Measurements from ENCODE around the gene CORIN. TPM values are rescaled to one million over a fixed set of nuclear protein-coding genes. Genes with fewer than 3 reads are reported as not detected.
A peak's percentile ranks its signal among the peaks of the same experiment; 100 is the strongest.

CORIN gene
- polyA plus RNA-seq, 1 donor (not counting 4 experiments of a cell fraction or from before 2014, with no cell fraction given), result 0.14 TPM

DNA sequence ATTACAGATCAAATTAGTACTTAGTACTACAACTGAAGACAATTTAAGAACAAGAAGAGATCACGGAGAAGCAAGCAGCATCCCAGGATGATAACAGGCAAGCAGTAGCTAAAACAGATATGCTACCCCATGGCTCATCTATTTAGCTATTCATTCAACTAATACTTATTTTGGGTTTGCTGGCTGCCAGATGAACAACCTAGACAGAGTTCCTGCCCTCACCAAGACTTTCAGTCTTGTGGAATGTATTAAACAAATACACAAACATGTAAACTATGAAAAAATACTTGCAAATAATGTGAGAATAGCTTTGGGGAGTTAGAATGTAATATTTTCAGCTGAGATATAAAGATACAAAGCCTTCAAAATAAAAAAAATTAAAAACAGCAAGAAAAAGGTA lies 2.4 kb upstream of the CORIN start:
- H3K9ac ChIP-seq (ENCODE audit: control insufficient read depth, extremely low read depth, insufficient read depth, low read length), result no peak overlapping the region
- H4K20me1 ChIP-seq (ENCODE audit: control insufficient read depth, extremely low read depth, insufficient read depth, low read length), result no peaks in the 10 kb centered on the region
- FAIRE-seq (no peak), DNase-seq (ENCODE audit: low read depth, low spot score) (no peak)
- no peak for TF ChIP-seq EZH2 (IDR thresholded peaks at IDR 0.05; ENCODE audit: low read length)
- TF ChIP-seq, protein P1, sequence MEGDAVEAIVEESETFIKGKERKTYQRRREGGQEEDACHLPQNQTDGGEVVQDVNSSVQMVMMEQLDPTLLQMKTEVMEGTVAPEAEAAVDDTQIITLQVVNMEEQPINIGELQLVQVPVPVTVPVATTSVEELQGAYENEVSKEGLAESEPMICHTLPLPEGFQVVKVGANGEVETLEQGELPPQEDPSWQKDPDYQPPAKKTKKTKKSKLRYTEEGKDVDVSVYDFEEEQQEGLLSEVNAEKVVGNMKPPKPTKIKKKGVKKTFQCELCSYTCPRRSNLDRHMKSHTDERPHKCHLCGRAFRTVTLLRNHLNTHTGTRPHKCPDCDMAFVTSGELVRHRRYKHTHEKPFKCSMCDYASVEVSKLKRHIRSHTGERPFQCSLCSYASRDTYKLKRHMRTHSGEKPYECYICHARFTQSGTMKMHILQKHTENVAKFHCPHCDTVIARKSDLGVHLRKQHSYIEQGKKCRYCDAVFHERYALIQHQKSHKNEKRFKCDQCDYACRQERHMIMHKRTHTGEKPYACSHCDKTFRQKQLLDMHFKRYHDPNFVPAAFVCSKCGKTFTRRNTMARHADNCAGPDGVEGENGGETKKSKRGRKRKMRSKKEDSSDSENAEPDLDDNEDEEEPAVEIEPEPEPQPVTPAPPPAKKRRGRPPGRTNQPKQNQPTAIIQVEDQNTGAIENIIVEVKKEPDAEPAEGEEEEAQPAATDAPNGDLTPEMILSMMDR (optimal IDR thresholded peaks at IDR 0.05 in 1 of 3, IDR thresholded peaks at IDR 0.05 in 1 of 3, conservative IDR thresholded peaks at IDR 0.05 in 1 of 3; ENCODE audit: extremely low read depth in 1 of 3, insufficient read depth in 2 of 3, low read length in 3 of 3), result no peak
- H3K27ac ChIP-seq (ENCODE audit: control insufficient read depth, insufficient read depth, low read length), result no peak overlapping the region
- dilution Hi-C loops (cut with MboI; ENCODE audit: extremely low pct_ligation_motif_present, low sequenced_read_pairs), result no loop called here
- H3K36me3 ChIP-seq (ENCODE audit: control insufficient read depth in 2 of 2, extremely low read depth in 1 of 2, insufficient read depth in 2 of 2, low read length in 2 of 2), result peaks cover 3 to 5% of the 10 kb centered on the region in 2 experiments
- no peak overlapping the region for H3K4me3 ChIP-seq (ENCODE audit: control insufficient read depth in 2 of 3, extremely low read depth in 1 of 3, insufficient read depth in 2 of 3, low read depth in 1 of 3, low read length in 3 of 3)
- no peaks in the 10 kb centered on the region for H3K9me1 ChIP-seq (ENCODE audit: control insufficient read depth, extremely low read depth, insufficient read depth, low read length)
- H3K4me2 ChIP-seq (ENCODE audit: control insufficient read depth, extremely low read depth, insufficient read depth, low read depth, low read length), result no peak overlapping the region
- H3K79me2 ChIP-seq (ENCODE audit: control insufficient read depth, insufficient read depth, low read length), result no peaks in the 10 kb centered on the region
- no peaks in the 10 kb centered on the region for H3K27me3 ChIP-seq (ENCODE audit: control insufficient read depth, extremely low read depth, insufficient read depth, low read length)
- peaks cover 13% of the 10 kb centered on the region for H3K4me1 ChIP-seq (ENCODE audit: control insufficient read depth, extremely low read depth, insufficient read depth, low read length)
- no peak overlapping the region for H2AFZ ChIP-seq (ENCODE audit: control insufficient read depth, low read length)
- no peaks in the 10 kb centered on the region for H3K9me3 ChIP-seq (ENCODE audit: control insufficient read depth, low read depth, low read length)

DNA sequence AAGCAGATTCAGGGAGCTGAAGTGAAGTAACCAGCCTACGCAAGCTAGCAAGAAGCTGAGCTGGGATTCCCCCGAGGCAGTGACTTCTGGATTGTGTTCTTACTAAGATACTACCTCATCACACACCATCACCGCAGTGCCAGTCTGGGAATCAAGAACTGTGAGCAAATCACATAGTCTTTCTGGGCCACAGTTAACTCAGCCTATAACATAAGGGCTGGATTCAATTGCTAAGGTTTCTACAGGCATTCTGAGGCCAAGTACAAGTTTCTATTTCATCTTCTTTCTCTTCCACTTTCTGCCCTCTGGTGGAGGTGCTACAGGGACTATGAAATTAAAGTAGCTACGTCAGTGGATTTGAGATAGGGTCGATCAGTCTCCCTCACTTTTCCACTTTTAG lies 1.4 kb upstream of the CORIN start:
- H3K27me3 ChIP-seq (ENCODE audit: control insufficient read depth, extremely low read depth, insufficient read depth, low read length), result no peaks in the 10 kb centered on the region
- TF ChIP-seq, protein P1 (optimal IDR thresholded peaks at IDR 0.05 in 1 of 3, IDR thresholded peaks at IDR 0.05 in 1 of 3, conservative IDR thresholded peaks at IDR 0.05 in 1 of 3; ENCODE audit: extremely low read depth in 1 of 3, insufficient read depth in 2 of 3, low read length in 3 of 3), result peak in 2 of 3 experiments; percentile 11 to 33
- TF ChIP-seq EZH2 (IDR thresholded peaks at IDR 0.05; ENCODE audit: low read length), result no peak
- H3K79me2 ChIP-seq (ENCODE audit: control insufficient read depth, insufficient read depth, low read length), result no peaks in the 10 kb centered on the region
- FAIRE-seq, result peak; percentile 71
- no peaks in the 10 kb centered on the region for H3K9me1 ChIP-seq (ENCODE audit: control insufficient read depth, extremely low read depth, insufficient read depth, low read length)
- DNase-seq (ENCODE audit: low read depth, low spot score), result no peak
- no peaks in the 10 kb centered on the region for H3K9me3 ChIP-seq (ENCODE audit: control insufficient read depth, low read depth, low read length)
- dilution Hi-C loops (cut with MboI; ENCODE audit: extremely low pct_ligation_motif_present, low sequenced_read_pairs), result no loop called here
- H3K4me2 ChIP-seq (ENCODE audit: control insufficient read depth, extremely low read depth, insufficient read depth, low read depth, low read length), result no peak overlapping the region
- peaks cover 13% of the 10 kb centered on the region for H3K4me1 ChIP-seq (ENCODE audit: control insufficient read depth, extremely low read depth, insufficient read depth, low read length)
- no peaks in the 10 kb centered on the region for H4K20me1 ChIP-seq (ENCODE audit: control insufficient read depth, extremely low read depth, insufficient read depth, low read length)
- H2AFZ ChIP-seq (ENCODE audit: control insufficient read depth, low read length), result no peak overlapping the region
- no peak overlapping the region for H3K9ac ChIP-seq (ENCODE audit: control insufficient read depth, extremely low read depth, insufficient read depth, low read length)
- peaks cover under 1 to 3% of the 10 kb centered on the region in 2 experiments for H3K36me3 ChIP-seq (ENCODE audit: control insufficient read depth in 2 of 2, extremely low read depth in 1 of 2, insufficient read depth in 2 of 2, low read length in 2 of 2)
- no peak overlapping the region for H3K4me3 ChIP-seq (ENCODE audit: control insufficient read depth in 2 of 3, extremely low read depth in 1 of 3, insufficient read depth in 2 of 3, low read depth in 1 of 3, low read length in 3 of 3)
- H3K27ac ChIP-seq (ENCODE audit: control insufficient read depth, insufficient read depth, low read length), result no peak overlapping the region

Data from keratinocyte (primary cell).